NK-92 (cell line): Measurements from ENCODE around the gene MRI1.
A peak's percentile ranks its signal among the peaks of the same experiment; 100 is the strongest.
"Not testable (repeated sequence)": the region's sequence is repeated elsewhere in the genome, so short reads cannot be mapped to it uniquely, and the experiment has no call there.

Experiments used
- DNase-seq: peaks from one replicate; lab custom pipeline; 2025; ENCODE audit not compliant: unreplicated experiment; lab: John Stamatoyannopoulos, UW

Gene MRI1

GRCh38 chr19:13758795-13759194 lies 5.5 kb upstream of the MRI1 start:
- no peak for DNase-seq

GRCh38 chr19:13761423-13761822 lies 2.9 kb upstream of the MRI1 start:
- no peak for DNase-seq

GRCh38 chr19:13762635-13763235 lies 1.6 kb upstream of the MRI1 start:
- DNase-seq, result no peak

GRCh38 chr19:13763265-13763664 lies 1.1 kb upstream of the MRI1 start:
- no peak for DNase-seq

GRCh38 chr19:13764821-13765394 lies 586 bp downstream of the MRI1 start:
- DNase-seq, result no peak

- no peak for DNase-seq
These were observed 1.2 kb downstream of the MRI1 start for GRCh38 chr19:13765395-13766094.

GRCh38 chr19:13766095-13766481 lies 1.8 kb downstream of the MRI1 start:
- DNase-seq, result no peak

- no peak for DNase-seq
These were observed 4.2 kb downstream of the MRI1 start for GRCh38 chr19:13768510-13768909.

GRCh38 chr19:13770013-13770635 lies 5.8 kb downstream of the MRI1 start:
- no peak for DNase-seq

GRCh38 chr19:13774217-13775191 lies 10.2 kb downstream of the MRI1 start, which contains the start of gene C19orf53:
TSS of gene C19orf53 (plus strand) at chr19:13774456. CDS start at chr19:13774478, 22 bp downstream.
- DNase-seq, result peak; percentile 46

- DNase-seq, result no peak
These were observed 14.1 kb downstream of the MRI1 start for GRCh38 chr19:13778398-13778797.

GRCh38 chr19:13778847-13779246 lies 14.5 kb downstream of the MRI1 start:
- DNase-seq, result no peak

GRCh38 chr19:13779794-13780193 lies 15.5 kb downstream of the MRI1 start:
- DNase-seq, result not testable (repeated sequence)

- no peak for DNase-seq
These were observed 17.2 kb downstream of the MRI1 start for GRCh38 chr19:13781547-13781946.

- DNase-seq, result no peak
These were observed 18.2 kb downstream of the MRI1 start for GRCh38 chr19:13782537-13782936.

GRCh38 chr19:13783565-13784500 lies 19.5 kb downstream of the MRI1 start:
- DNase-seq, result no peak

GRCh38 chr19:13784731-13785452 lies 20.6 kb downstream of the MRI1 start:
- DNase-seq, result no peak

- DNase-seq, result no peak
These were observed 24.7 kb downstream of the MRI1 start for GRCh38 chr19:13788991-13789390.

- no peak for DNase-seq
These were observed 26.0 kb downstream of the MRI1 start for GRCh38 chr19:13790354-13790753.
